BE2C (cell line): ENCODE data around the gene MACROH2A2.
"Not testable (repeated sequence)": the region's sequence is repeated elsewhere in the genome, so short reads cannot be mapped to it uniquely, and the experiment has no call there.

Experiments used
- DNase-seq: peaks from one replicate; pipeline ENCODE4 v3.0.0-alpha.2; 2020
- H3K27me3 ChIP-seq: fragments of 250-450 bp; sonication (Bioruptor Pico); 2 replicates; pipeline ENCODE4 v1.5.1; 2020; ENCODE audit warnings: mild to moderate bottlenecking
- H3K36me3 ChIP-seq: fragments of 250-450 bp; sonication (Bioruptor Pico); 2 replicates; pipeline ENCODE4 v1.5.1; 2020; ENCODE audit warnings: mild to moderate bottlenecking
- H3K4me1 ChIP-seq: fragments of 250-450 bp; sonication (Bioruptor Pico); 2 replicates; pipeline ENCODE4 v1.5.1; 2020
- H3K4me3 ChIP-seq: 2 replicates; pipeline ENCODE4 v1.5.1; 2011; ENCODE audit warnings: low read depth, low read length
- H3K9me3 ChIP-seq: fragments of 250-450 bp; sonication (Bioruptor Pico); 2 replicates; pipeline ENCODE4 v1.5.1; 2020
- CTCF ChIP-seq: IDR thresholded peaks from 2 replicates; pipeline ENCODE4 v1.5.1; 2012; ENCODE audit warnings: mild to moderate bottlenecking, low read depth, low read length

The MACROH2A2 gene

GRCh38 chr10:70119623-70120022, 67.0 kb downstream of the MACROH2A2 start:
- Histone ChIP-seq H3K36me3 (peaks cover 3% of the 10 kb centered on the region; the same call in 1 of the 2 replicates), H3K27me3 (no peaks in the 10 kb centered on the region), H3K4me3 (no peak overlapping the region), H3K4me1 (no peaks in the 10 kb centered on the region; the same call in 1 of the 2 replicates), H3K9me3 (no peaks in the 10 kb centered on the region)
- no peak for DNase-seq
- no peak for TF ChIP-seq CTCF

GRCh38 chr10:70120417-70120816, 67.8 kb downstream of the MACROH2A2 start:
- no peak for DNase-seq
- Histone ChIP-seq H3K27me3 (no peaks in the 10 kb centered on the region), H3K4me3 (no peak overlapping the region), H3K36me3 (no peaks in the 10 kb centered on the region), H3K9me3 (no peaks in the 10 kb centered on the region), H3K4me1 (no peaks in the 10 kb centered on the region; the same call in 1 of the 2 replicates)
- TF ChIP-seq CTCF, result no peak

- Histone ChIP-seq H3K27me3 (no peaks in the 10 kb centered on the region), H3K4me1 (no peaks in the 10 kb centered on the region; the same call in 1 of the 2 replicates), H3K9me3 (no peaks in the 10 kb centered on the region), H3K36me3 (no peaks in the 10 kb centered on the region), H3K4me3 (no peak overlapping the region)
- no peak for DNase-seq
- TF ChIP-seq CTCF, result no peak
Measured at GRCh38 chr10:70121281-70121949, 68.8 kb downstream of the MACROH2A2 start.

- no peaks in the 10 kb centered on the region for H3K36me3 ChIP-seq
- no peaks in the 10 kb centered on the region; the same call in 1 of the 2 replicates for H3K4me1 ChIP-seq
- H3K4me3 ChIP-seq, result no peak overlapping the region
Measured at GRCh38 chr10:70122742-70123141, 70.1 kb downstream of the MACROH2A2 start.

GRCh38 chr10:70123166-70123565, 70.5 kb downstream of the MACROH2A2 start:
- not testable (repeated sequence) for H3K27me3 ChIP-seq, H3K9me3 ChIP-seq, DNase-seq, H3K4me1 ChIP-seq, H3K36me3 ChIP-seq, H3K4me3 ChIP-seq

More at GRCh38 chr10:70122742-70123141, 70.1 kb downstream of the MACROH2A2 start:
- Histone ChIP-seq H3K27me3 (no peaks in the 10 kb centered on the region), H3K9me3 (no peaks in the 10 kb centered on the region)
- TF ChIP-seq CTCF, result no peak
- no peak for DNase-seq

GRCh38 chr10:70123817-70124216, 71.2 kb downstream of the MACROH2A2 start:
- no peak for TF ChIP-seq CTCF
- Histone ChIP-seq H3K4me1 (no peaks in the 10 kb centered on the region; the same call in 1 of the 2 replicates), H3K27me3 (no peaks in the 10 kb centered on the region), H3K4me3 (no peak overlapping the region), H3K9me3 (no peaks in the 10 kb centered on the region), H3K36me3 (no peaks in the 10 kb centered on the region)
- DNase-seq, result no peak

GRCh38 chr10:70124415-70124814, 71.8 kb downstream of the MACROH2A2 start:
- no peak for DNase-seq
- no peaks in the 10 kb centered on the region for H3K36me3 ChIP-seq

More at GRCh38 chr10:70124415-70124814, 71.8 kb downstream of the MACROH2A2 start:
- Histone ChIP-seq H3K4me1 (no peaks in the 10 kb centered on the region; the same call in 1 of the 2 replicates), H3K4me3 (no peak overlapping the region), H3K9me3 (no peaks in the 10 kb centered on the region), H3K27me3 (no peaks in the 10 kb centered on the region)
- TF ChIP-seq CTCF, result no peak
